ENCODE data around the gene KCTD3. TPM values are rescaled to one million over a fixed set of nuclear protein-coding genes. Genes with fewer than 3 reads are reported as not detected.

KCTD3 gene
- total and polyA plus RNA-seq, 2 donors (not counting 1 experiment from before 2014, with no cell fraction given) = 2.3 to 3.0 TPM

DNA sequence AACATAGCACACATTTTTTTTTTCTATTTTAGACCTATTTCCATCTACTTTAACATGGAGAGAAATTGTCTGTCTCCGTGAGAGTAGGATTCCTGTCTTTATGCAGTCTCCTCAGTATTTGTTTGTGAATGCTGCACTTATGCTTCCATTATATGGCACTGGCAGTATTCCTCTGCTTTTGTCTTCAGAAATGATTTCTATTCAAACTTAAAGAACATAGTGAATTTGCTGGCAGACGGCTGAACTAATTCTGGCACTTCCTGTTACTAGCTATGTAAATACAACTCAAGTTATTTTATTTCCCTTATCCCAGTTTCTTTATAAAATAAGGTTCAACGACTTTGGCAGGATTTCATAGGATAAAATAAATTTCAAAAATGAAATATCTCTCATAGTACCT lies 45.3 kb downstream of the KCTD3 start:
- no peak overlapping the region for H3K27ac ChIP-seq (ENCODE audit: low read length in 2 of 2)
- peaks cover 2% of the 10 kb centered on the region for H3K9me3 Mint-ChIP-seq (ENCODE audit: insufficient read depth)
- CTCF ChIA-PET = no interaction called here
- no peak for DNase-seq
- no peaks in the 10 kb centered on the region for H3K4me1 ChIP-seq (ENCODE audit: control insufficient read depth in 2 of 2, insufficient read depth in 2 of 2, low read length in 2 of 2)
- intact Hi-C loops (cut with micrococcal nuclease) = no loop called here
- ATAC-seq (ENCODE audit: low read depth) = no peak
- H3K9ac ChIP-seq (ENCODE audit: low read length) = no peak overlapping the region
- H2AFZ ChIP-seq (ENCODE audit: insufficient read depth, low read depth, low read length, poor library complexity, severe bottlenecking) = no peak overlapping the region
- peaks cover 2% of the 10 kb centered on the region for H3K4me1 Mint-ChIP-seq
- H3K4me3 ChIP-seq (ENCODE audit: control extremely low read depth in 1 of 5, extremely low read depth in 1 of 5, insufficient read depth in 1 of 5, low read depth in 2 of 5, low read length in 4 of 5) = no peak overlapping the region
- H3K27me3 ChIP-seq (replicated peaks in 1 of 4; ENCODE audit: control extremely low read depth in 1 of 4, control insufficient read depth in 3 of 4, insufficient read depth in 4 of 4, low read length in 3 of 4) = no peaks in the 10 kb centered on the region
- H3K9me3 ChIP-seq (ENCODE audit: control extremely low read depth in 1 of 3, control insufficient read depth in 2 of 3, insufficient read depth in 1 of 3, low read length in 2 of 3) = no peaks in the 10 kb centered on the region
- POLR2A ChIA-PET = no interaction called here
- WGBS (ENCODE audit: insufficient coverage) = no CpG with 5 or more reads among the region's 3 CpGs
- no peak overlapping the region for H3K27ac Mint-ChIP-seq
- TF ChIP-seq EZH2 (IDR thresholded peaks at IDR 0.05; ENCODE audit: borderline replicate concordance, insufficient read depth, low read depth, low read length, poor library complexity, severe bottlenecking) = no peak
- TF ChIP-seq, protein P1, sequence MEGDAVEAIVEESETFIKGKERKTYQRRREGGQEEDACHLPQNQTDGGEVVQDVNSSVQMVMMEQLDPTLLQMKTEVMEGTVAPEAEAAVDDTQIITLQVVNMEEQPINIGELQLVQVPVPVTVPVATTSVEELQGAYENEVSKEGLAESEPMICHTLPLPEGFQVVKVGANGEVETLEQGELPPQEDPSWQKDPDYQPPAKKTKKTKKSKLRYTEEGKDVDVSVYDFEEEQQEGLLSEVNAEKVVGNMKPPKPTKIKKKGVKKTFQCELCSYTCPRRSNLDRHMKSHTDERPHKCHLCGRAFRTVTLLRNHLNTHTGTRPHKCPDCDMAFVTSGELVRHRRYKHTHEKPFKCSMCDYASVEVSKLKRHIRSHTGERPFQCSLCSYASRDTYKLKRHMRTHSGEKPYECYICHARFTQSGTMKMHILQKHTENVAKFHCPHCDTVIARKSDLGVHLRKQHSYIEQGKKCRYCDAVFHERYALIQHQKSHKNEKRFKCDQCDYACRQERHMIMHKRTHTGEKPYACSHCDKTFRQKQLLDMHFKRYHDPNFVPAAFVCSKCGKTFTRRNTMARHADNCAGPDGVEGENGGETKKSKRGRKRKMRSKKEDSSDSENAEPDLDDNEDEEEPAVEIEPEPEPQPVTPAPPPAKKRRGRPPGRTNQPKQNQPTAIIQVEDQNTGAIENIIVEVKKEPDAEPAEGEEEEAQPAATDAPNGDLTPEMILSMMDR (IDR thresholded peaks at IDR 0.05) = no peak
- H3K4me2 ChIP-seq (replicated peaks; ENCODE audit: low read depth, low read length, poor library complexity, severe bottlenecking) = no peak overlapping the region
- no peak overlapping the region for H3K4me3 Mint-ChIP-seq
- H3K79me2 ChIP-seq (ENCODE audit: control insufficient read depth, insufficient read depth, low read length) = no peaks in the 10 kb centered on the region
- H3K27me3 Mint-ChIP-seq = no peaks in the 10 kb centered on the region
- peaks cover 0 to 5% of the 10 kb centered on the region in 2 experiments for H3K36me3 ChIP-seq (replicated peaks in 1 of 2; ENCODE audit: control extremely low read depth in 1 of 2, control insufficient read depth in 1 of 2, extremely low read depth in 1 of 2, insufficient read depth in 2 of 2, low read length in 1 of 2)
- no peaks in the 10 kb centered on the region for H4K20me1 ChIP-seq (ENCODE audit: control insufficient read depth, insufficient read depth, low read length, poor library complexity, severe bottlenecking)

DNA sequence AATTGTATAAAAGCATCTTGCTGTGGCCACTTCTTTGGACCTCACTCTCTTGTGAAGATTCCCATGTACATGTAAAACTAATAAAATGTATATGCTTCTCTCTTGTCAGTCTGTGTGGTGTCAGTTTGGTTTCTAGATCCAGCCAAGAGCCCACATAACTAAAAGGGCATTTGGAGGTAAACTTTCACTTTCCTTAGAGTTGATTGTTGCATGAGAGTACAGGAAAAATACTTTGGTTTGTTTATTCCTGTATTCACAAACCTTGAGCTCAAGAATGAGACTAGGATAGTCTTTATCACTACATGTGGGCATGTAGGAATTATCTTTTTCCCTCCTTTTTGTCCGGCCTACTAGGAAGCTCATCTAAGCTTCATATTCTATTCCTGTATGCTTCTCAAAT lies 50.9 kb downstream of the KCTD3 start:
- Histone ChIP-seq H3K9me3 (ENCODE audit: control extremely low read depth in 1 of 3, control insufficient read depth in 2 of 3, insufficient read depth in 1 of 3, low read length in 2 of 3) (no peaks in the 10 kb centered on the region), H3K27ac (ENCODE audit: low read length in 2 of 2) (no peak overlapping the region), H3K36me3 (replicated peaks in 1 of 2; ENCODE audit: control extremely low read depth in 1 of 2, control insufficient read depth in 1 of 2, extremely low read depth in 1 of 2, insufficient read depth in 2 of 2, low read length in 1 of 2) (peaks cover 0 to 6% of the 10 kb centered on the region in 2 experiments), H3K79me2 (ENCODE audit: control insufficient read depth, insufficient read depth, low read length) (no peaks in the 10 kb centered on the region), H3K27me3 (replicated peaks in 1 of 4; ENCODE audit: control extremely low read depth in 1 of 4, control insufficient read depth in 3 of 4, insufficient read depth in 4 of 4, low read length in 3 of 4) (no peaks in the 10 kb centered on the region), H3K4me2 (replicated peaks; ENCODE audit: low read depth, low read length, poor library complexity, severe bottlenecking) (no peak overlapping the region), H3K9ac (ENCODE audit: low read length) (no peak overlapping the region), H4K20me1 (ENCODE audit: control insufficient read depth, insufficient read depth, low read length, poor library complexity, severe bottlenecking) (no peaks in the 10 kb centered on the region), H3K4me3 (ENCODE audit: control extremely low read depth in 1 of 5, extremely low read depth in 1 of 5, insufficient read depth in 1 of 5, low read depth in 2 of 5, low read length in 4 of 5) (no peak overlapping the region), H3K4me1 (ENCODE audit: control insufficient read depth in 2 of 2, insufficient read depth in 2 of 2, low read length in 2 of 2) (no peaks in the 10 kb centered on the region), H2AFZ (ENCODE audit: insufficient read depth, low read depth, low read length, poor library complexity, severe bottlenecking) (no peak overlapping the region)
- ChIA-PET CTCF (no interaction called here), POLR2A (no interaction called here)
- H3K9me3 Mint-ChIP-seq (ENCODE audit: insufficient read depth) = peaks cover 2% of the 10 kb centered on the region
- H3K4me3 Mint-ChIP-seq = no peak overlapping the region
- DNase-seq (no peak), ATAC-seq (ENCODE audit: low read depth) (no peak)
- intact Hi-C loops (cut with micrococcal nuclease) = no loop called here
- WGBS (ENCODE audit: insufficient coverage) = no CpG with 5 or more reads among the region's 1 CpG
- TF ChIP-seq, protein P1 (IDR thresholded peaks at IDR 0.05) = no peak
- TF ChIP-seq EZH2 (IDR thresholded peaks at IDR 0.05; ENCODE audit: borderline replicate concordance, insufficient read depth, low read depth, low read length, poor library complexity, severe bottlenecking) = no peak
- H3K4me1 Mint-ChIP-seq = no peaks in the 10 kb centered on the region
- H3K27ac Mint-ChIP-seq = no peak overlapping the region
- no peaks in the 10 kb centered on the region for H3K27me3 Mint-ChIP-seq
